T47D (cell line): Measurements from ENCODE around the gene TMEM98.
"Not testable (repeated sequence)": the region's sequence is repeated elsewhere in the genome, so short reads cannot be mapped to it uniquely, and the experiment has no call there.

Experiments
- DNase-seq, 2 experiments: peaks; one replicate each; pipeline versions ENCODE4 v3.0.0 to v3.0.0-alpha.2; 2011 to 2012; ENCODE audit warnings: low read depth in 1 of 2, low spot score in 1 of 2
- JUND ChIP-seq: IDR thresholded peaks from 2 replicates; pipeline ENCODE4 v1.6.1; 2012; ENCODE audit warnings: low read depth
- in situ Hi-C: cut with HindIII; loops from 2 replicates; pipeline ENCODE4 v1.10.0; 2016; ENCODE audit warnings: low sequenced_read_pairs, low pct_unique_long_range_greater_than_20kb

Gene TMEM98

DNA sequence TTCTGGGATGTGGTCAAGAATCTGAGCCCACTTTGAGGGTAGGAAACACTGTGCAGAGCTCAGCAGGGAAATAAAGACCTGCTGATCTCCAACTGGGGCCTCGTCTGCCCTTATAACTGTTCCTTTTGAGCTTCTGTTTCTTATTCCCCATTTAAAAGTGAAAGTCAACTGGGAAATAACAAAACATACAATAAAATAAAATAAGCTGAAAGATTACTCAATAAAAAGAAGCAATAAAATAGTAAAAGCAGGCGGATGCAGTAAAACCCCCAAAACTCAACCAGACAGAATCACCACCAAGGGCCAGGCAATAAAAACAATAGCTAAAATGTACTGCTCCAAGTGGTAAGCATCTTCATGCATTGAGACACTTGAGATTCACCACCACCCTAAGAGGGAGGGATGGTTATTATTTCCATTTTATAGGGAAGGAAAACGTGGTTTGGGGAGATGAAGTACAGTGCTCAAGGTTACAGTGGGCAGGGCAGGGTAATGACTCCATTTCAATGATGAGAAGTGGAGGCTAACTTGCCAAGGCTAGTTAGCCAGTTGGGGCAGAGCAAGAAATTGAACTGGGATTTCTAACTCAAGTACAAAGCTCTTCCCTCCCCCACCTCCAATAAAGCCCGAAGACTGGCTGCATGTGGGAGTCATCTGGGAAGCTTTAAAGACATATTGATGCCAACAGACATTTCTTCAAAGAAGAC, 57.2 kb downstream of the TMEM98 start:
- no peak for DNase-seq
- in situ Hi-C loops, result no loop called here
- no peak for TF ChIP-seq JUND

- DNase-seq, in situ Hi-C loops: not testable (repeated sequence)
Observed at GRCh38 chr17:32987453-32987805, 59.5 kb downstream of the TMEM98 start.

DNA sequence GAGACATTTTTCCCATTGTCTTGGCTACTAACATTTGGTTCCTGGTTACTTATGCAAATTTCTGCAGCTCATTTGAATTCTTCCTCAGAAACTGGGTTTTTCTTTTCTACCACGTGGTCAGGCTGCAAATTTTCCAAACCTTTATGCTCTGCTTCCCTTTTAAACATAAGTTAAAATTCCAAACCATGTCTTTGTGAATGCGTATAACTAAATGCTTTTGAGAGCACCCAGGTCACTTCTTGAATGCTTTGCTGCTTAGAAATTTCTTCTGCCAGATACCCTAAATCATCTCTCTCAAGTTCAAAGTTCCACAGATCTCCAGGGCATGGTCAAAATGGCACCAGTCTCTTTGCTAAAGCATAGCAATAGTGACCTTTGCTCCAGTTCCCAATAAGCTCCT, 59.9 kb downstream of the TMEM98 start:
- in situ Hi-C loops, DNase-seq: not testable (repeated sequence)

DNA sequence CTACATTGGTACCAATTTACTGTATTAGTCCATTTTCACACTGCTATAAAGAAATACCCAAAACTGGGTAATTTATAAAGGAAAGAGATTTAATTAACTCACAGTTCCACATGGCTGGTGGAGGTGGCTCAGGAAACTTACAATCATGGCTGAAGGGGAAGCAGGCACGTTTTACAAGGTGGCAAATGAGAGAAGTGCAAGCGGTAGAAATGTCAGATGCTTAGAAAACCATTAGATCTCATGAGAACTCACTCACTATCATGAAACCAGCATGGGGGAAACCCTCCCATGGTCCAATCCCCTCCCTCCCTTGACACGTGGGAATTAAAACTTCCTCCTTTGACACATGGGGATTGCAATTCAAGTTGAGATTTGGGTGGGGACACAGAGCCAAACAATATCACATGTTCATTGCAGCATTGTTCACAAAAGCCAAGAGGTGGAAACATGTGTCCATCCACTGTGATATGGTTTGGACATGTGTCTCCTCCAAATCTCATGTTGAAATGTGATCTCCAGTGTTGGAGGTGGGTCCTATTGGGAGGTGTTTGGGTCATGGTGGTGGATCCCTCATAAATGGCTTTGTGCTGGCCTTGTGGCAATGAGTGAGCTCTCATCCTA, 60.6 kb downstream of the TMEM98 start:
- no peak for TF ChIP-seq JUND
- in situ Hi-C loops, result no loop called here
- DNase-seq, result no peak

GRCh38 chr17:32992321-32993033, 64.5 kb downstream of the TMEM98 start:
- TF ChIP-seq JUND, result no peak
- DNase-seq, result no peak
- in situ Hi-C loops, result no loop called here

- TF ChIP-seq JUND, result no peak
- in situ Hi-C loops, result no loop called here
- no peak for DNase-seq
Observed at GRCh38 chr17:32993977-32994376, 66.0 kb downstream of the TMEM98 start.
